ENCODE data around the gene HSD3B1. TPM values are rescaled to one million over a fixed set of nuclear protein-coding genes. Genes with fewer than 3 reads are reported as not detected.

Gene HSD3B1
- total RNA-seq, 1 experiment from 2014 or later: not detected

DNA sequence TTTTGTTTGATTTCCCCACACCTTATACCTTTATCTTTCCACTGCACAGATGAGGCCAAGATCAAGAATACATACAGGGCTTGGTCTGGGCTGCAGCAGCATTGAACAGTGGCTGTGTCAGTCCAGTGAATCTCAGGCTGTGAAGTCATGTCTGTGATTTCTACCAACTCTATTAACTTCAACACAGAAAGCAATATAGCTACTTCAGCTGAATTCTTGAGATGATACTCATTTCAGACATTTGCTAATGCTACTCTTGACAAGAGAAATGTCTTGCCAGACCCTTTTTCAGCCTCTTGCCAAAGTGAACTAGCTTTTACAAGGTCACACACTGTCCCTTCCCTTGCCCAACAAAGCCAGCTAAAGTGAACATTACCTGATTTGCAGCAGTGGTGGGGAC, 25.1 kb upstream of the HSD3B1 start:
- Histone ChIP-seq H3K9me2 (replicated peaks; ENCODE audit: low read length) (no peaks in the 10 kb centered on the region), H4K20me1 (ENCODE audit: low read length) (no peaks in the 10 kb centered on the region), H3K9ac (ENCODE audit: low read length) (no peak overlapping the region), H3K27ac (ENCODE audit: low read length) (no peak overlapping the region), H3K4me1 (ENCODE audit: insufficient read depth, low read length) (no peaks in the 10 kb centered on the region), H3K27me3 (ENCODE audit: low read length) (no peaks in the 10 kb centered on the region), H2AFZ (ENCODE audit: low read length) (no peak overlapping the region), H3K4me2 (ENCODE audit: low read length) (no peak overlapping the region), H3K4me3 (ENCODE audit: low read length) (no peak overlapping the region), H3K79me2 (ENCODE audit: low read length) (no peaks in the 10 kb centered on the region), H3F3A (ENCODE audit: low read length, unreplicated experiment) (no peaks in the 10 kb centered on the region), H3K9me3 (ENCODE audit: low read length) (no peaks in the 10 kb centered on the region), H3K36me3 (ENCODE audit: low read depth, low read length) (no peaks in the 10 kb centered on the region)
- TF ChIP-seq EZH2phosphoT487 (IDR thresholded peaks at IDR 0.05; ENCODE audit: borderline replicate concordance, low read length) (no peak), EZH2 (IDR thresholded peaks at IDR 0.05; ENCODE audit: low read length, unreplicated experiment) (no peak)
- TF ChIP-seq, protein P1, sequence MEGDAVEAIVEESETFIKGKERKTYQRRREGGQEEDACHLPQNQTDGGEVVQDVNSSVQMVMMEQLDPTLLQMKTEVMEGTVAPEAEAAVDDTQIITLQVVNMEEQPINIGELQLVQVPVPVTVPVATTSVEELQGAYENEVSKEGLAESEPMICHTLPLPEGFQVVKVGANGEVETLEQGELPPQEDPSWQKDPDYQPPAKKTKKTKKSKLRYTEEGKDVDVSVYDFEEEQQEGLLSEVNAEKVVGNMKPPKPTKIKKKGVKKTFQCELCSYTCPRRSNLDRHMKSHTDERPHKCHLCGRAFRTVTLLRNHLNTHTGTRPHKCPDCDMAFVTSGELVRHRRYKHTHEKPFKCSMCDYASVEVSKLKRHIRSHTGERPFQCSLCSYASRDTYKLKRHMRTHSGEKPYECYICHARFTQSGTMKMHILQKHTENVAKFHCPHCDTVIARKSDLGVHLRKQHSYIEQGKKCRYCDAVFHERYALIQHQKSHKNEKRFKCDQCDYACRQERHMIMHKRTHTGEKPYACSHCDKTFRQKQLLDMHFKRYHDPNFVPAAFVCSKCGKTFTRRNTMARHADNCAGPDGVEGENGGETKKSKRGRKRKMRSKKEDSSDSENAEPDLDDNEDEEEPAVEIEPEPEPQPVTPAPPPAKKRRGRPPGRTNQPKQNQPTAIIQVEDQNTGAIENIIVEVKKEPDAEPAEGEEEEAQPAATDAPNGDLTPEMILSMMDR (conservative IDR thresholded peaks at IDR 0.05; ENCODE audit: low read depth, low read length): no peak
- BruUV-seq (replicated peaks): no TSS peak
- ATAC-seq: no peak
- no peak for DNase-seq
- ChIA-PET POLR2A (ENCODE audit: unreplicated experiment) (no interaction called here), CTCF (no interaction called here)
- intact Hi-C loops (cut with micrococcal nuclease): loop anchor here (10.0 kb wide), 1 partner anchor 53 kb away; no protein-coding TSS in a partner anchor

DNA sequence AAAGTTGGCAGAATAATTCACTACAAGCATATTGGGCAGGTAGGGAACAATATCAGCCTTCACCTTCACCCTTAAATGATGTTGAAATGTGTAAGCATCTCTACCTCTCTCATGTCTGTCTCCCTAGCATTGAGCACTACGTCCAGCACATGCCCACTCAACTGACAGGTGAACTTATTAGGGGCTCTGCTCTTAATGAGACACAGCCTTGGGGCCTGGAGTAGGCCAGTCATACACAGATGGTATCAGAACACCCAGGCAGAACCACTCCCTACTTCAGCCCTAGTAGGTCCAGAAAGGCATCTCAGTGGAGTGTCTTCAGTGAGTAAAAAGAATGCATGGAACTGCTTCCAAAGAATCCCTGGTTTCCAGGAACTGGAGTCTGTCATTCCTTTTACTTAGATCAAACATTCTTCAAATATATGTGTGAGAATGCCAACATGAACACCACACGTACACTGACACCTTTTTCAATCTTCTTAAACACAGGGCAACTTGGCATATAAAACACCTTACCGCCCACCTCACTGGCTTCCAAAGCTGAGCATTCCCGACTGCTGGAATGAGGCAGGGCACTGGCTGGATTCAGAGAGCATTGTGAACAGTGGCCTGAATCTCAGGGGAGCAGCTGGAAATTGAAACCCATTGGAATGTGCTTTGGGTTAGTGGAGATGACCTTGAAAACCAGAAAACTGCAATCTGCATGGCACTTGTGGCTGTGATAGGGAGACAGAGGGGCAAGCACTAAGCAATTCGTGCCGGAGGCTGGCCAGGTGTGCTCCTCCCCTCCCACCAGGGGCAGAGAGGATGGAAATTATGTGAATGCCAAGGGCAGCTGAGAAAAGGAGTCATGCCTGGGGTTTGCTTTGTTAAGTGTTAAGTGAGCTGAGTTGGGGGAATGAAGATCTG, 24.2 kb upstream of the HSD3B1 start:
- H3F3A ChIP-seq (ENCODE audit: low read length, unreplicated experiment): no peaks in the 10 kb centered on the region
- no peaks in the 10 kb centered on the region for H3K79me2 ChIP-seq (ENCODE audit: low read length)
- POLR2A ChIA-PET (ENCODE audit: unreplicated experiment): no interaction called here
- ATAC-seq: no peak
- no peak overlapping the region for H3K9ac ChIP-seq (ENCODE audit: low read length)
- intact Hi-C loops (cut with micrococcal nuclease): loop anchor here (10.0 kb wide), 1 partner anchor 52 kb away; no protein-coding TSS in a partner anchor
- H3K27me3 ChIP-seq (ENCODE audit: low read length): no peaks in the 10 kb centered on the region; the same call in 1 of the 2 replicates
- H2AFZ ChIP-seq (ENCODE audit: low read length): no peak overlapping the region
- H3K4me3 ChIP-seq (ENCODE audit: low read length): no peak overlapping the region
- H3K4me1 ChIP-seq (ENCODE audit: insufficient read depth, low read length): no peaks in the 10 kb centered on the region
- no peaks in the 10 kb centered on the region for H3K9me3 ChIP-seq (ENCODE audit: low read length)
- H3K27ac ChIP-seq (ENCODE audit: low read length): no peak overlapping the region
- BruUV-seq (replicated peaks): no TSS peak
- no peak overlapping the region for H3K4me2 ChIP-seq (ENCODE audit: low read length)
- H3K9me2 ChIP-seq (replicated peaks; ENCODE audit: low read length): no peaks in the 10 kb centered on the region
- DNase-seq: no peak
- no peaks in the 10 kb centered on the region for H3K36me3 ChIP-seq (ENCODE audit: low read depth, low read length)
- no peaks in the 10 kb centered on the region for H4K20me1 ChIP-seq (ENCODE audit: low read length)
- CTCF ChIA-PET: no interaction called here
- TF ChIP-seq, protein P1 (conservative IDR thresholded peaks at IDR 0.05; ENCODE audit: low read depth, low read length): no peak
- TF ChIP-seq EZH2 (IDR thresholded peaks at IDR 0.05; ENCODE audit: low read length, unreplicated experiment) (no peak), EZH2phosphoT487 (IDR thresholded peaks at IDR 0.05; ENCODE audit: borderline replicate concordance, low read length) (no peak)

All from PC-3 (cell line).